KMS-11 (cell line): ENCODE measurements around the gene RBFOX1.

Experiments used
- H2AFZ ChIP-seq: fragments of 200-600 bp; sonication (generic); 2 replicates; pipeline ENCODE4 v1.6.1; 2016; ENCODE audit warnings: antibody characterized with exemption, mixed run types, low read depth
- H3K27ac ChIP-seq: fragments of 200-600 bp; sonication (generic); 2 replicates; pipeline ENCODE4 v1.6.1; 2016; ENCODE audit warnings: mild to moderate bottlenecking, mixed run types
- H3K27me3 ChIP-seq: fragments of 200-600 bp; sonication (generic); 2 replicates; pipeline ENCODE4 v1.6.1; 2017; ENCODE audit warnings: mild to moderate bottlenecking, low read depth, mixed run types, moderate library complexity; ENCODE audit not compliant: insufficient read depth
- H3K36me3 ChIP-seq: fragments of 200-600 bp; sonication (generic); 2 replicates; pipeline ENCODE4 v1.6.1; 2017; ENCODE audit warnings: mild to moderate bottlenecking, mixed run types; ENCODE audit not compliant: insufficient read depth
- H3K4me1 ChIP-seq: fragments of 200-600 bp; sonication (generic); 2 replicates; pipeline ENCODE4 v1.6.1; 2016; ENCODE audit warnings: mild to moderate bottlenecking, low read depth, mixed run types; ENCODE audit not compliant: poor library complexity, severe bottlenecking
- H3K4me2 ChIP-seq: fragments of 200-600 bp; sonication (generic); 2 replicates; pipeline ENCODE4 v1.7.0; 2016; ENCODE audit warnings: mild to moderate bottlenecking, mixed run types
- H3K4me3 ChIP-seq: fragments of 200-600 bp; sonication (generic); IDR thresholded peaks from 2 replicates; pipeline ENCODE4 v1.6.1; 2017; ENCODE audit warnings: low read depth, low read length, mixed read lengths; ENCODE audit not compliant: insufficient read depth
- H3K79me2 ChIP-seq: fragments of 200-600 bp; sonication (generic); 2 replicates; pipeline ENCODE4 v1.6.1; 2016; ENCODE audit warnings: low read depth, mixed run types; ENCODE audit not compliant: insufficient read depth
- H3K9ac ChIP-seq: fragments of 200-600 bp; sonication (generic); 2 replicates; pipeline ENCODE4 v1.6.1; 2016; ENCODE audit warnings: mild to moderate bottlenecking, mixed run types
- H4K20me1 ChIP-seq: fragments of 200-600 bp; sonication (generic); 2 replicates; pipeline ENCODE4 v1.6.1; 2016; ENCODE audit warnings: mild to moderate bottlenecking, mixed run types; ENCODE audit not compliant: insufficient read depth
- TF ChIP-seq, protein P1 (sequence below): fragments of 200-600 bp; sonication (generic); conservative IDR thresholded peaks from 2 replicates; pipeline ENCODE4 v1.6.1; 2017; ENCODE audit warnings: low read depth, mild to moderate bottlenecking, antibody characterized with exemption, low read length, moderate library complexity, mixed read lengths

Gene RBFOX1

GRCh38 chr16:7362231-7362630 is 29.6 kb downstream of the RBFOX1 start:
- H3K36me3 ChIP-seq = no peaks in the 10 kb centered on the region
- H2AFZ ChIP-seq = no peak overlapping the region
- H3K4me2 ChIP-seq = no peak overlapping the region

DNA sequence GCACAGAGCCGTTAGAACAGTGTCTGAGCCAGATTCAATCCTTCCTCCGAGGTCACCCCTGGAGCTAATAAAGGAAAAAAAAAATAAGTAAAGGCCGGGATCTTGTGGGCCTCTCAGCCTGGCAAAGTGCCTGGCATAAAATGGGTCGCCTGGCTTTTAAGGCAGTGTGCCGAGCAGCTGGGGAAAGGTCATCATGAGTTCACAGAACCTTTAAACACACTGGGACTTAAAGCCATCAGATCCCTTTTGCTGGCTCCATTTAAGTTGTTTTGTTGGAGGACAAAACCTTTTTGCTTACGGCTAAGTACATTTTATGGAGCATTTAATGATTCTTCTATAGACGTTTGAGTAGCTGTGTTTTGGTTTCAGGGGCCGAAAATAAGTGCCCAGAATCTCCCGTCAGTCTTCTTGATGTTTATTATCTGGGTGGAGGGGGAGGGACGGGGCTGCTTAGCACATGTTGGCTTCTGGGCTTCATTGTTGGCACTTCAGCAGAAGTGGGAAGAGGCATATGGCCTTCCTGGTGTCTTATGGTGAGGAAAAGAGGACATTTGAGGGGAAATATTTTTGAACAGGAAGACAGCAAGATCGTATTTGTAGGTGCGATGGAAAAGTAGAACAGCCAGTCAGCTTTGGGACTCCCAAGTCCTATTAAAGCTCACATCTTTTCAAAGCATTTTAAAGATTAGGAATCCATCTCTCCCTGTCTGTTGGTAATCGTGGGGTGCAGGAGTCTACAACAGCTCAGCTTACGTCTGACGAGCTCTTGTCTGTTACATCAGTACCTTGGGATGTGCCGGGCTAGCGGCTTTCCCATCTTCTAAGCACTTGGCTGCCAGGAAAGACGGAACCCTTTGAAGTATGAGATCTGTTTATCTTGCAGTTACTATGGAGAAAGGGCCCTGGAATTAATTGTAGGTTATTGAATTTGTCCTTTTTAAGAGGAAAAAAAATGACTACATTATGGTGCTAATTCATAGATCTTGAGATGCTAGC is 31.1 kb downstream of the RBFOX1 start:
- Histone ChIP-seq H3K9ac (no peak overlapping the region), H4K20me1 (no peaks in the 10 kb centered on the region), H3K36me3 (no peaks in the 10 kb centered on the region), H3K27ac (no peak overlapping the region), H3K4me1 (no peaks in the 10 kb centered on the region), H2AFZ (no peak overlapping the region), H3K79me2 (no peaks in the 10 kb centered on the region), H3K4me3 (no peak overlapping the region), H3K27me3 (no peaks in the 10 kb centered on the region), H3K4me2 (no peak overlapping the region)
- TF ChIP-seq, protein P1, sequence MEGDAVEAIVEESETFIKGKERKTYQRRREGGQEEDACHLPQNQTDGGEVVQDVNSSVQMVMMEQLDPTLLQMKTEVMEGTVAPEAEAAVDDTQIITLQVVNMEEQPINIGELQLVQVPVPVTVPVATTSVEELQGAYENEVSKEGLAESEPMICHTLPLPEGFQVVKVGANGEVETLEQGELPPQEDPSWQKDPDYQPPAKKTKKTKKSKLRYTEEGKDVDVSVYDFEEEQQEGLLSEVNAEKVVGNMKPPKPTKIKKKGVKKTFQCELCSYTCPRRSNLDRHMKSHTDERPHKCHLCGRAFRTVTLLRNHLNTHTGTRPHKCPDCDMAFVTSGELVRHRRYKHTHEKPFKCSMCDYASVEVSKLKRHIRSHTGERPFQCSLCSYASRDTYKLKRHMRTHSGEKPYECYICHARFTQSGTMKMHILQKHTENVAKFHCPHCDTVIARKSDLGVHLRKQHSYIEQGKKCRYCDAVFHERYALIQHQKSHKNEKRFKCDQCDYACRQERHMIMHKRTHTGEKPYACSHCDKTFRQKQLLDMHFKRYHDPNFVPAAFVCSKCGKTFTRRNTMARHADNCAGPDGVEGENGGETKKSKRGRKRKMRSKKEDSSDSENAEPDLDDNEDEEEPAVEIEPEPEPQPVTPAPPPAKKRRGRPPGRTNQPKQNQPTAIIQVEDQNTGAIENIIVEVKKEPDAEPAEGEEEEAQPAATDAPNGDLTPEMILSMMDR = no peak

More at GRCh38 chr16:7362231-7362630, 29.6 kb downstream of the RBFOX1 start:
- Histone ChIP-seq H3K4me1 (no peaks in the 10 kb centered on the region), H3K4me3 (no peak overlapping the region), H4K20me1 (no peaks in the 10 kb centered on the region), H3K27ac (no peak overlapping the region), H3K9ac (no peak overlapping the region), H3K79me2 (no peaks in the 10 kb centered on the region), H3K27me3 (no peaks in the 10 kb centered on the region)
- TF ChIP-seq, protein P1 = no peak

DNA sequence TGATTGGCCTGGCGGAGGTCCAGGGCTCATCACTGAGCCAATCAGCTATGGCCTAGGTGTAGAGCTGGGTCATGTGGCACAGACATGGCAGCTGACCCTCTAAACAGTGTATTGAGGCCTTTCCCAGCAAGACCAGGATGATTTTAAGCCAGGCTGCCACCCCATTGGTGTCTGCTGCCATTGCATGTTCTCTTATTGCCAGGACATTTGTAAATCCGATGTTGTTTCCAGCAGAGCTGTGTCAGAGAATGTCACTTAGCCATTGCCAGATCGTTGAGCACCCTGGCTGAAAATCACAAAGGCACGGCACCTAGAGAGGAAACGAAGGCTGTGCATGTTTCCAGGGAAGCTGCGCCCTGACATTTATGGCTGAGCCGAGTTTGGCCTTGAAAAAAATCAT is 33.4 kb downstream of the RBFOX1 start:
- no peak overlapping the region for H3K4me2 ChIP-seq
- H3K36me3 ChIP-seq = no peaks in the 10 kb centered on the region
- no peak overlapping the region for H3K9ac ChIP-seq
- no peaks in the 10 kb centered on the region for H3K79me2 ChIP-seq
- H4K20me1 ChIP-seq = no peaks in the 10 kb centered on the region
- H3K4me3 ChIP-seq = no peak overlapping the region
- H3K27me3 ChIP-seq = no peaks in the 10 kb centered on the region
- H3K4me1 ChIP-seq = no peaks in the 10 kb centered on the region
- TF ChIP-seq, protein P1 = no peak
- no peak overlapping the region for H3K27ac ChIP-seq
- H2AFZ ChIP-seq = no peak overlapping the region

- no peak overlapping the region for H3K4me2 ChIP-seq
- no peak overlapping the region for H2AFZ ChIP-seq
- no peaks in the 10 kb centered on the region for H3K4me1 ChIP-seq
- no peaks in the 10 kb centered on the region for H3K27me3 ChIP-seq
- H3K27ac ChIP-seq = no peak overlapping the region
- no peaks in the 10 kb centered on the region for H4K20me1 ChIP-seq
- H3K36me3 ChIP-seq = no peaks in the 10 kb centered on the region
- TF ChIP-seq, protein P1 = no peak
- H3K79me2 ChIP-seq = no peaks in the 10 kb centered on the region
- no peak overlapping the region for H3K9ac ChIP-seq
- H3K4me3 ChIP-seq = no peak overlapping the region
Measured at GRCh38 chr16:7366993-7367880, 34.6 kb downstream of the RBFOX1 start.
